PC-3 (cell line): ENCODE results near the gene ITGAE.

Experiments used
- EZH2 ChIP-seq: fragments of 300-600 bp; sonication (generic); IDR thresholded peaks from one replicate; pipeline ENCODE4 v1.6.1; 2017; ENCODE audit warnings: antibody characterized with exemption, mild to moderate bottlenecking, low read length; ENCODE audit not compliant: unreplicated experiment
- TF ChIP-seq, protein P1 (sequence below): fragments of 300-600 bp; sonication (generic); conservative IDR thresholded peaks from 2 replicates; pipeline ENCODE4 v1.5.1; 2017; ENCODE audit warnings: antibody characterized with exemption, low read depth, mild to moderate bottlenecking, low read length

DNA sequence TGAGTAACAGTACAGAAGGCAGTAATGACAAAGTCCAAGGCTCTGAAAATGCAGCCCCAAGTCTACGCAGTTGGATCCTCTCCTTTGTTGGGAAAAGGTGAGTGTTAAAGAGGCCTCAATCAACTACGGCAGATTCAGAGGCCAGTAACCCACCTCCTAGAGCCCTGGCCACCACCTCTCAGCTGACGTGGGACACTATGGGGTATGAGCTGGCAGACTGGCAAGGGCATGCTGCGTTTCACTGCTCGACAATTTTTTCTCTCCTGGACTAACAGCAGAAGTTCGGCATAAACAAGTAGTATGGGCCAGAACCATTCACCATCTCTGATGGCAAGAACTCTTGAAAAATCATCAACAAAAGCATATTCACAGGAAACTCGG, 27.9 kb upstream of the ITGAE start:
- TF ChIP-seq, protein P1, sequence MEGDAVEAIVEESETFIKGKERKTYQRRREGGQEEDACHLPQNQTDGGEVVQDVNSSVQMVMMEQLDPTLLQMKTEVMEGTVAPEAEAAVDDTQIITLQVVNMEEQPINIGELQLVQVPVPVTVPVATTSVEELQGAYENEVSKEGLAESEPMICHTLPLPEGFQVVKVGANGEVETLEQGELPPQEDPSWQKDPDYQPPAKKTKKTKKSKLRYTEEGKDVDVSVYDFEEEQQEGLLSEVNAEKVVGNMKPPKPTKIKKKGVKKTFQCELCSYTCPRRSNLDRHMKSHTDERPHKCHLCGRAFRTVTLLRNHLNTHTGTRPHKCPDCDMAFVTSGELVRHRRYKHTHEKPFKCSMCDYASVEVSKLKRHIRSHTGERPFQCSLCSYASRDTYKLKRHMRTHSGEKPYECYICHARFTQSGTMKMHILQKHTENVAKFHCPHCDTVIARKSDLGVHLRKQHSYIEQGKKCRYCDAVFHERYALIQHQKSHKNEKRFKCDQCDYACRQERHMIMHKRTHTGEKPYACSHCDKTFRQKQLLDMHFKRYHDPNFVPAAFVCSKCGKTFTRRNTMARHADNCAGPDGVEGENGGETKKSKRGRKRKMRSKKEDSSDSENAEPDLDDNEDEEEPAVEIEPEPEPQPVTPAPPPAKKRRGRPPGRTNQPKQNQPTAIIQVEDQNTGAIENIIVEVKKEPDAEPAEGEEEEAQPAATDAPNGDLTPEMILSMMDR, result no peak
- no peak for TF ChIP-seq EZH2
